MCF 10A (cell line): ENCODE data around the gene ANKRD53. TPM values are rescaled to one million over a fixed set of nuclear protein-coding genes. Genes with fewer than 3 reads are reported as not detected.

Experiments
- BruUV-seq: library from RNA; stranded (reverse); fragments of 400-500 nt; replicated peaks from 2 replicates; lab custom pipeline; 2021; lab: Mats Ljungman, UMichigan
- CTCF ChIA-PET: fragments of 300-600 bp; sonication (Branson Sonifier 250); formaldehyde crosslinking; extraction: SDS; loops from one replicate; lab custom pipeline; 2021; ENCODE audit warnings: antibody characterized with exemption, inconsistent platforms; lab: Yijun Ruan, JAX
- POLR2A ChIA-PET: fragments of 300-600, 350-650 bp; sonication (Branson Sonifier 250); formaldehyde crosslinking; extraction: SDS; loops from one replicate; lab custom pipeline; 2020; ENCODE audit warnings: antibody characterized with exemption, inconsistent platforms; lab: Yijun Ruan, JAX
- DNase-seq: peaks from one replicate; pipeline ENCODE4 v3.0.0-alpha.2; 2018; ENCODE audit not compliant: unreplicated experiment
- H3K27ac Mint-ChIP-seq: one replicate; pipeline ENCODE4 v1.8.0; 2022; ENCODE audit warnings: mild to moderate bottlenecking, low read depth, mixed read lengths; ENCODE audit not compliant: unreplicated experiment
- H3K27me3 Mint-ChIP-seq: one replicate; pipeline ENCODE4 v1.8.0; 2022; ENCODE audit warnings: mixed read lengths; ENCODE audit not compliant: insufficient read depth, unreplicated experiment
- H3K36me3 Mint-ChIP-seq: one replicate; pipeline ENCODE4 v1.8.0; 2022; ENCODE audit warnings: mild to moderate bottlenecking, moderate library complexity, mixed read lengths; ENCODE audit not compliant: insufficient read depth, unreplicated experiment
- H3K4me1 Mint-ChIP-seq: one replicate; pipeline ENCODE4 v1.8.0; 2022; ENCODE audit warnings: mixed read lengths; ENCODE audit not compliant: insufficient read depth, unreplicated experiment
- H3K4me3 Mint-ChIP-seq: one replicate; pipeline ENCODE4 v1.8.0; 2022; ENCODE audit warnings: mild to moderate bottlenecking, moderate library complexity, mixed read lengths; ENCODE audit not compliant: unreplicated experiment
- H3K9me3 Mint-ChIP-seq: one replicate; pipeline ENCODE4 v1.8.0; 2022; ENCODE audit warnings: mixed read lengths; ENCODE audit not compliant: unreplicated experiment
- CTCF ChIP-seq: fragments of 200-600 bp; IDR thresholded peaks from one replicate; pipeline ENCODE4 v1.8.0; 2022; ENCODE audit warnings: antibody characterized with exemption, mild to moderate bottlenecking; ENCODE audit not compliant: unreplicated experiment
- intact Hi-C: fragments of 100-400 bp; cut with micrococcal nuclease; formaldehyde crosslinking; loops from 2 replicates; pipeline ENCODE4 v1.14.1; 2022
- total RNA-seq: library from RNA; stranded (reverse); gene quantifications from 2 replicates; pipeline ENCODE4 v1.2.3, GENCODE V29; 2022

Gene ANKRD53
- total RNA-seq, 1 experiment from 2014 or later: not detected

DNA sequence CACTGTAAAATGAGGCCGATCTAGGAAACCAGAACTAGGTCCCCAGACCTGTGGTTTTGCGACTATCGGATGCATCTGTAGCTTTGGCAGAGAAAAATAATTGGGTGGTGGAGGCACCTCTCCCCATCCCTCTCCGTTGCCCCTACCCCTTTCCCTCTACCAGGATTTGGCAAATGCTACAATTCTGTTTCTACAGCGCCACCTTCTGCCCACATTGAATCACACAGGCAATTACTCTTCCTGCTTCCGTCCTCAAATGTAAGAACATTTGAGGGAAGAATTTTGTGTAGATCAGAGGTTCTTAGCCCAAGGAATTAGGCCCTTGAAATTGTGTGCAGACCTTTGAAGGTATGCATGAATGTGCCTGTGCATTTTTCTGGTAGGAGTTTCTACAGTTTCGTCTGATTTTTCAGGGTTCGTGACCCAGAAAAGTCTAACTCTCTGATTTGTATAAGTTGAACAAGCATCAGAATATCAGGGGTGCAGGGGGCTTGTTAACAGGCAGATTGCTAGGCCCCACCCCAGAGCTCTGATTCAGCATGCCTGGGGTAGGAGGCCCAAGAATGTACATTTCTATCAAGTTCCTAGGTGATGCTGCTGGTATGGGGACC, 31.5 kb upstream of the ANKRD53 start:
- CTCF ChIA-PET: interaction anchor here (0.5 to 3.9 kb wide), 40 partner anchors 8 to 644 kb away, joined by 3 to 113 read pairs (median 4); partner anchors contain the start of genes ANKRD53, ATP6V1B1 and FAM136A
- H3K4me3 Mint-ChIP-seq: no peak overlapping the region
- H3K36me3 Mint-ChIP-seq: no peaks in the 10 kb centered on the region
- POLR2A ChIA-PET: interaction anchor here (1.9 kb wide), 1 partner anchor 31 kb away, joined by 5 read pairs; no protein-coding TSS in a partner anchor
- intact Hi-C loops: loop anchor here (1.0 to 5.0 kb wide), 4 partner anchors 76 to 645 kb away; partner anchors contain the start of gene FAM136A
- TF ChIP-seq CTCF: peak; percentile 74
- peak; percentile 73 for DNase-seq
- no peak overlapping the region for H3K27ac Mint-ChIP-seq
- H3K27me3 Mint-ChIP-seq: no peaks in the 10 kb centered on the region
- BruUV-seq: no TSS peak
- peaks cover 20% of the 10 kb centered on the region for H3K4me1 Mint-ChIP-seq
- H3K9me3 Mint-ChIP-seq: no peaks in the 10 kb centered on the region

DNA sequence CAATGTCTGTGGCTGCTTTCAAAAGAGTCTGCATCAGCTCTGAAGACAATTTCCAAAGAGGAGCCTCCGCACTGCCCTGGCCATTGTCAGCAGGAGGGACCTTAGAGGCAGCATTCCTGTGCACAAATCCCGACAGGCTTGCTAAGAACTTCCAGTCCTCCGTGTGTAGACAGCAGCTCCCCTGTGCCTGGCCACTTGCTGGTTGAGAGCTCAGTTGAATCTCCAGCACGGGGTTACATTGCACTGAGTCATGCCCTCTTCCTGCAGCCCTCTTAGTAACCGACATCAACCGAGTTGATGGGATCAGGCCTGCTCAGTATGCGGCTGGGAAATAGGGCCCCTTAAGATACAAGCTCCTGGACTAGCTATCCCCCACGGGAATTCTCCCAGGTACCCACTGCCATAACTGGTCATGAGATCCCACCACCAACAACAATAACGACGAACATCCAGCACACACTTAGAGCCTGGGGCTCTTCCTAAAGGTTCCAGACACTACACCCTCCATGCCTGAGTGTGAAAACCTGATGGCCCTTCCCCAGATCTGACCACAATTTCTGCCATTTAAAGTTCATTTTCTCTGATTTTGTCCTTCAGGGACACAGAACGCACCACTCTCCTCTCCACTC, 30.8 kb upstream of the ANKRD53 start:
- Mint-ChIP-seq H3K27ac (peak overlapping the region; percentile 60), H3K4me1 (peaks cover 20% of the 10 kb centered on the region), H3K4me3 (peak overlapping the region; percentile 70), H3K9me3 (no peaks in the 10 kb centered on the region), H3K27me3 (no peaks in the 10 kb centered on the region), H3K36me3 (no peaks in the 10 kb centered on the region)
- CTCF ChIA-PET: interaction anchor here (0.5 to 3.9 kb wide), 43 partner anchors 8 to 644 kb away, joined by 3 to 113 read pairs (median 4); partner anchors contain the start of genes ANKRD53, ATP6V1B1 and FAM136A
- TF ChIP-seq CTCF: no peak
- DNase-seq: peak; percentile 66
- POLR2A ChIA-PET: interaction anchor here (0.6 to 1.9 kb wide), 3 partner anchors 30 to 643 kb away, joined by 4 to 5 read pairs (median 5); no protein-coding TSS in a partner anchor
- no TSS peak for BruUV-seq
- intact Hi-C loops: loop anchor here (1.0 to 5.0 kb wide), 5 partner anchors 76 to 645 kb away; partner anchors contain the start of gene FAM136A

DNA sequence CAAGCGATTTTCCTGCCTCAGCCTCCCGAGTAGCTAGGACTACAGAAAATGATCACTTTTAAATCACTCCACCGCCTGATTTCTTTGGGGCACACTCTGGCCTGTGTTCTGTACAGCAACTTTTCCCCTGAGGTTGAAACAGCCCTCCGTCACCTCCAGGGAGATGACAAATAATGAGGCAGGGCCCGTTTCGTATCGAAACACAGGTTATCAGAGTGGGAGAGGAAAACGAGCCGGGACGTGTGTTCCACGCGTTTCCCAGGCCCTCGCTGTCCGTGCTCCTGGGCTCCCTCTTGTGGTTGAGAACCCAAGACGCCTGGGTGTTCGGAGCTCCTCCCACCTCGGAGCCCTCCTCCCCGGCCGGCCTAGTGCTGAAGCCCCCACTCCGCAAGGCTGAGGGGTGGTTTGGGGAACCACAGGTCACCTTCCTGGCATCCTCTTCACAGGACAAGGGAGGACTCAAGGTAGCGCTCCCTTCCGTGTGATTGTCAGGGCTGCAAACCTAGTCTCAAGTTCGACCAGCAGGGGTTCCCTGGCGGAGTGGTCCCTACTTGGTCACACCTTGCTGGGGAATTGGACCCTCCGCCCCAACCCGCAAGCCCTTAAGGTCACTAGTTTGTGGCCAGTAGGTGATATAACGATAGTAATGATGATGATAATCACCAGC, 30.0 kb upstream of the ANKRD53 start:
- peak overlapping the region; percentile 60 for H3K27ac Mint-ChIP-seq
- intact Hi-C loops: loop anchor here (2.0 to 5.0 kb wide), 2 partner anchors 86 to 646 kb away; partner anchors contain the start of gene FAM136A
- no peaks in the 10 kb centered on the region for H3K9me3 Mint-ChIP-seq
- H3K27me3 Mint-ChIP-seq: peaks cover 7% of the 10 kb centered on the region
- peaks cover 20% of the 10 kb centered on the region for H3K4me1 Mint-ChIP-seq
- ChIA-PET CTCF (interaction anchor here (0.5 to 3.9 kb wide), 34 partner anchors 9 to 645 kb away, joined by 3 to 113 read pairs (median 4); partner anchors contain the start of genes ANKRD53, ATP6V1B1 and FAM136A), POLR2A (interaction anchor here (0.6 to 1.9 kb wide), 5 partner anchors 29 to 644 kb away, joined by 3 to 5 read pairs (median 4); no protein-coding TSS in a partner anchor)
- BruUV-seq: no TSS peak
- peak; percentile 81 for TF ChIP-seq CTCF
- H3K4me3 Mint-ChIP-seq: peak overlapping the region; percentile 70
- peak; percentile 84 for DNase-seq
- H3K36me3 Mint-ChIP-seq: no peaks in the 10 kb centered on the region
